ENCODE results near the gene FAM13B.

GRCh38 chr5:137959488-137959887 is 73.4 kb downstream of the FAM13B start:
- TF ChIP-seq CTCF (IDR thresholded peaks at IDR 0.05) (no peak), PBX3 (IDR thresholded peaks at IDR 0.05) (no peak), EP300 (IDR thresholded peaks at IDR 0.05; ENCODE audit: borderline replicate concordance in 1 of 2, low read depth in 1 of 2, low read length in 1 of 2) (no peak), FOXJ3 (CRISPR knock-in tag; IDR thresholded peaks at IDR 0.05) (no peak), YY1 (IDR thresholded peaks at IDR 0.05; ENCODE audit: low read depth) (no peak), POLR2AphosphoS5 (IDR thresholded peaks at IDR 0.05; ENCODE audit: low read depth, low read length) (no peak), FOXM1 (IDR thresholded peaks at IDR 0.05; ENCODE audit: low read depth) (no peak), RFX5 (IDR thresholded peaks at IDR 0.05; ENCODE audit: low read length) (no peak), SIN3A (IDR thresholded peaks at IDR 0.05; ENCODE audit: borderline replicate concordance, low read depth, low read length) (no peak), NRF1 (IDR thresholded peaks at IDR 0.05; ENCODE audit: low read depth, low read length) (no peak)

Data from SK-N-SH (cell line).